LNCAP (cell line): ENCODE measurements around the gene DMC1.

Experiments used
- CTCF ChIP-seq: fragments of 450-650 bp; IDR thresholded peaks from 2 replicates; pipeline ENCODE4 v1.5.1; 2017; ENCODE audit warnings: mild to moderate bottlenecking

The DMC1 gene

DNA sequence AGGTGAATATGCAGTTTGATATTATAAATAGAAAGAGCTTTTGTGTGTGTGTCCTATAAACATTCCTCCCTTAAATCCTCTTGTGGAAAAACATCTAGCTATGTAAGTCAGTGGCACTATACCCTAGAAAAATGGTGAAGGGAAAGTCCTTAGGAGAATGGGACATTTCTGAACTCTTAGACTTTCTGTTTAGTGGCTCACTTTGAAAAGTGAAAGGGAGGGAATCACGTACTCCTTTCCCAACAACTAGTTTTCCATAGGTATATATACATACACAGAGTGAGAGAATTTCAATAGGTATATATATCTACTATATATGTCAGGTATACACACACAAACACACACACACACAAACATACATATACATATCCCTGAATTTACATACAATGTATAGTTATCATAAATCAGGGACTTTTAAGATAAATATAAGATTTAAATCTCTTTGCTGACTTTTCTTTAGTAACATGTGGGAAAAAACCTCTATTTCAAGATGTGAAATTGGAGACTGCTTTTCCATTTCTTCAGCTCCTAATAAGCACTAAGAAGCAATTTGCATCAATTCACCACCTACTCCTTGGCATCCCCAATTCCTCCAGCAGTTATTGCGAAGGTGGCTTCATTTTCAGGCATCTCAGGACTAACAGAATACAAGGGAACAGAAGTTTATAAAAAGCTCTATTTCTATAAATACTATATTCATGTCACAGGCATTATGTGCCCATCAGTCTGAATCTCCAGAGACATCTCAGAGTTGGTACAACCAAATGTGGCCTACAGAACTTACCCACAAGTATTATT is 50.3 kb downstream of the DMC1 start:
- no peak for TF ChIP-seq CTCF

DNA sequence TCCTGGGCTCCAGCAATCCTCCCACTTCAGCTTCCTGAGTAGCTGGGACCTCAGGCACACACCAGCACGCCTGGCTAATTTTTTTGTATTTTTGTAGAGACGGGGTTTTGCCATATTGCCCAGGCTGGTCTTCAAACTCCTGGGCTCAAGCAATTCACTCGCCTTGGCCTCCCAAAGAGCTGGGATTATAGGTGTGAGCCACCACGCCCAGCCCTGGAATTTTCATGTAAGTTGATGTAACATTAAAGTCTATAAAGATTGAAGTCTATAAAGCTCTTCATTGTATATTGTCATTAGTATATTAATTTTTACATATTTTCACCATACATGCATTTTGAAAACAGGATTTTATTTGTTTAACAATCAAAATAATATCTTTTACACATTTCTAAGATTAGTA is 51.4 kb downstream of the DMC1 start:
- TF ChIP-seq CTCF, result no peak

DNA sequence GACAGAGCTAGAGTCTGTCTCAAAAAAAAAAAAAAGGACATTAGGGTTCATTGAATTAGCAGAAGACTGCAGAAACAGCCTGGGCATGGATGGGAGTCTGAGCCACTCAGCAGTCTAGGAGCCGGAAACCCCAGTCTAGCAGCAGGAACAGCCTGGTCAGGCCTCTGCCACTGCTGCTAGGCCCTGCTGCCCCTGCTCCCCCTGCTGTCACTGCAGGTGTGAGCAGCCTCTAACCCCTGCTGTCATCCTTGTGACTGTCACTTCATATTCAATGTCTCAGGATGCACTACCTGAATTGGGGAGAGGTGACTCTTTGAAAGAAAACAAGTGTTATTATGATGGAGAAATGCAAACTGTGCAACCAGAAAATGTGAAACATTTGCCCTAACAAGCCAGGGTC is 56.9 kb downstream of the DMC1 start:
- TF ChIP-seq CTCF, result no peak

DNA sequence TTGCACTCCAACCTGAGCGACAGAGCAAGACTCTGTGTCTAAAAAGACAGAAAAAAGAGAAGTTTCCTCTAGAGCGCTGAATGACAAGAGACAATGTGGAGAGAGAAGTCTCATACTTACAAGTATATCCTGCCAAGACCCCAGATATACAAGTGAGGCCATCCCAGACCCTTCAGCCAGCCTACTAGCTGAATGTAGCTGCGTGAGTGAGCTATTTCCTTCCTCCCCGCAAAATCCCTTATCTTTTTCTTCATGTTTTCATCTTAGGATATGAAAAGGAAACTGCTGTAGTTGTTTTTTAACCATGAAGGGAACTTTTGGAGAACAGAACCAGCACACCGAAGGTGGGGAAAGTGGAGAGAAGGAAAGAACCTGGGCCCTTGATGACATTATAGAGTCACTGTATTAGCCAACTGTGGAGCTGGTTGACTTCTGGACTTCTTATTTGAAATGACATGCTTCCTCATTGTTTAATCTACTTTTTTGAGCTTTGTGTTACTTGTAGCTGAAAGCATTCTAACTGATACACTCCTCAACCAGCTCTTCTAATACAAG is 59.5 kb downstream of the DMC1 start:
- TF ChIP-seq CTCF, result no peak

DNA sequence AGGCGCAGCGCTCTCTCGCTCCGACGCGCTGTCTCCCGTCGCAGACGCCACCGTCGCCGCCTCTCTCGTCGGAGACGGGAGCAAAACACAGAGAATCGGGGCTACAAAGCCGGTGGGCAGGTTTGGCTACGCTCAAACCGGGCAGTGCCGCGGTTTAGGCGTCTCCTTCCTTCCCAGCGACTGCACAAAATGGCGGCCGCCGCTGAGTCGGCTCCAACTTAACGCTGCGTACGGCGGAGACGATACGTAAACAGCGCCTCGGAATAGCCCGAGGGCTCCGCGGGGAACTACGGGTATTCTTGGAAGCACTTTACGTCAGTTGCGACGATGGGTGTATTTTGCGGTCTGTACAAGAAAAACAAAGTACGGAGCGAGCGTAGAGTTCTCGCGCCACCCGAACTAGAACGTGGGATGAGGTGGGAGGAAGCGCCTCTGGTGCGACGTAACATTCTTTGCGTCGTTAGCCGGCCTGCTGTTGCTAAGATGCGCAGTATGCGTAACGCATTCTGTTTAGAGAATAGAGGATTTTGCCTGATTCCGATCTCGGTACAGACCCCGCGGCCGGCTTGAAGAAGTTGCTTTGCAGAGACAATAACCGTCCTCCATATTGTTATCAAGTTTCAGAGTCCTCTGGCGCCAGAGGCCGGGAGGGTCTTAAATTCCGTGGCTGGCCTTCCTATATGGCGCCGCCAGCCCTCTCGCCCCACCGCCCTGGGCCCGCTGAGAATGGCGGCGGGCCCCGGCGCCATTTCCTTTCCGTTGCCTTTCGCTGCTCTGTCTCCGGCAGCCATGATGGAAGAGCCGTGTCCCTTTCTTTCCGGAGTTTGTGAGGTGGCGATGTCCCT is 63.6 kb downstream of the DMC1 start, which contains the start of gene DDX17:
DDX17 (minus strand) TSS at position 194 of the 845 bp plus-strand sequence.
- no peak for TF ChIP-seq CTCF

- no peak for TF ChIP-seq CTCF
Measured at GRCh38 chr22:38505541-38506117, 64.4 kb downstream of the DMC1 start.
